Heart right ventricle (tissue), 16 donors: ENCODE measurements around the gene KDM6A. TPM values are rescaled to one million over a fixed set of nuclear protein-coding genes. Genes with fewer than 3 reads are reported as not detected.

Experiments used
- ATAC-seq, 8 donors: fragments of 200-7000 bp; cut with Tn5 transposase; one replicate each; pipeline ENCODE4 v1.9.1; 2020; ENCODE audit warnings: mild to moderate bottlenecking in 8 of 8, moderate library complexity in 8 of 8, moderate number of reproducible peaks in 1 of 8
- DNase-seq, 2 donors: peaks; one replicate each; pipeline ENCODE4 v3.0.0-alpha.2; 2020
- H3K27ac ChIP-seq, 10 donors: fragments of 200-600 bp; sonication (generic) in 2 of 10; one replicate each; pipeline versions ENCODE4 v1.5.0 to v1.8.0; 2020 to 2022; ENCODE audit warnings: mild to moderate bottlenecking in 3 of 10
- H3K27me3 ChIP-seq, 7 donors: fragments of 200-600 bp; one replicate each; pipeline ENCODE4 v1.8.0; 2021 to 2022; ENCODE audit warnings: mild to moderate bottlenecking in 2 of 7
- H3K36me3 ChIP-seq, 9 donors: fragments of 200-600 bp; sonication (generic) in 1 of 9; one replicate each; pipeline versions ENCODE4 v1.5.0 to v1.8.0; 2020 to 2022; ENCODE audit warnings: mild to moderate bottlenecking in 2 of 9
- H3K4me1 ChIP-seq, 9 donors: fragments of 200-600 bp; sonication (generic) in 1 of 9; one replicate each; pipeline versions ENCODE4 v1.5.0 to v1.8.0; 2020 to 2022; ENCODE audit warnings: mild to moderate bottlenecking in 4 of 9
- H3K4me3 ChIP-seq, 10 donors: fragments of 200-600 bp; sonication (generic) in 2 of 10; one replicate each; pipeline versions ENCODE4 v1.5.0 to v1.8.0; 2020 to 2022; ENCODE audit warnings: mild to moderate bottlenecking in 7 of 10, moderate library complexity in 2 of 10
- H3K9me3 ChIP-seq, 11 donors: fragments of 200-600 bp in 10 of 11; sonication (generic) in 2 of 11; one replicate each; pipeline versions ENCODE4 v1.5.0 to v1.8.0; 2013 to 2022; ENCODE audit warnings: mild to moderate bottlenecking in 2 of 11, control low read depth in 1 of 11, moderate library complexity in 1 of 11
- WGBS, 2 donors: extraction: QIAGEN DNeasy Blood & Tissue Kit; methylation state at CpG; one replicate each; pipeline ENCODE4 v1.1.7; 2013; ENCODE audit warnings: inconsistent platforms in 1 of 2; 5-methylcytosine and 5-hydroxymethylcytosine counted together
- intact Hi-C, 10 donors: fragments of 100-400 bp; cut with DNase I; formaldehyde crosslinking; loops; one replicate each; pipeline versions ENCODE4 v1.11.1 to v1.14.2; 2022
- polyA plus RNA-seq, 2 donors: library from polyadenylated mRNA; stranded (reverse); fragments of 200-250 nt; gene quantifications; one replicate each; pipeline ENCODE4 v1.2.3, GENCODE V29; 2013
- total RNA-seq, 10 donors: library from RNA; stranded (reverse); fragmentation: NEBNext Ultra II Directional in 3 of 10; extraction: Animal tissue kit (Norgen Biotek cat#: 25700) in 3 of 10; gene quantifications; one replicate each; pipeline versions ENCODE4 v1.2.1 to v1.2.4, GENCODE V29; 2021 to 2023
- TF ChIP-seq, protein P1 (sequence below), 9 donors: fragments of 200-600 bp; sonication (generic) in 2 of 9; IDR thresholded peaks; one replicate each; pipeline versions ENCODE4 v1.5.0 to v1.8.0; 2021 to 2022; ENCODE audit warnings: antibody characterized with exemption in 9 of 9, mild to moderate bottlenecking in 5 of 9, moderate library complexity in 1 of 9
- donor health status: Arrhythmogenic right ventricular cardiomyopathy.
- donor health status: ischemic (EF 13 %, LVEDD 7.1; RV severe dilation, severe dysfunction).
- donor health status: healthy with polysubstance abuse.
- donor health status: DM: no; HTN: yes; CAD: no.
- donor health status: DM: no; HTN: no; CAD: no.
- donor health status: ischemic (EF 25% LVEDD 6.9; RV normal size, moderate dysfunction).
- donor health status: ischemic (EF 25% LVEDD 5.7; RV mildly dilated, moderate dysfunction).
- donor health status: healthy.
- donor health status: DM: yes; HTN: yes; CAD: no.
- donor health status: Ischemic cardiomyopathy.
- donor health status: ischemic (EF 35%, LVEDD 5.7; RV mildly dilated, moderate dysfunction).
- donor health status: nonischemic (EF 11% LVEDD 7.7; RV severe dilation, severe dysfunction).
- donor health status: DM: yes; HTN: yes; CAD: no.
- donor health status: PGD.
- donor health status: ischemic (EF 29% LVEDD 5.4; RV normal size, mild dysfunction).
- donor health status: nonischemic (EF 23%, LVEDD 6.1; RV moderate dilation, normal function).

The KDM6A gene
- total and polyA plus RNA-seq, 12 donors: 3.8 to 21.2 (median 11.8) TPM

DNA sequence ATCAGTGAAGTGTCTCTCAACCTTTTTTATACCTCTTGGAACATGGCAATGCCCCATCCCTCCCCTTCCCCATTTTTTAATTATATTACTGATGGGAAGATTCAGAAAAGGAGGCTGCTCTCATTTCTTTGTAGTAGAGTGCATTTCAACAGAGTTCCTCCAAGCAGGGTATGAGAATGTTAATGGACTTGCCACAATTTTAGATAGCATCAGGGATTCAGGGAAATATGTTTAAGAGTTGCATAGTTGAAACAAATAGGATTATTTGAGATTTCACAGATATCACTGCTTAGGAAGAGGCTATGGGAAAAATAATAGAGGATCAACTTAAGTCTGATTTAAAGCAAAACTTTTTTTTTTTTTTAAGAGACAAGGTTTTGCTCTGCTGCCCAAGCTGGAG is 281.5 kb downstream of the KDM6A start:
- Histone ChIP-seq H3K4me3 (no peak overlapping the region), H3K9me3 (no peaks in the 10 kb centered on the region), H3K36me3 (peaks cover 0 to 6% (median 0%) of the 10 kb centered on the region in 9 donors), H3K4me1 (no peaks in the 10 kb centered on the region), H3K27ac (no peak overlapping the region), H3K27me3 (peaks cover 0 to 6% (median 0%) of the 10 kb centered on the region in 7 donors)
- no peak for DNase-seq
- ATAC-seq: no peak
- intact Hi-C loops: no loop called here
- TF ChIP-seq, protein P1, sequence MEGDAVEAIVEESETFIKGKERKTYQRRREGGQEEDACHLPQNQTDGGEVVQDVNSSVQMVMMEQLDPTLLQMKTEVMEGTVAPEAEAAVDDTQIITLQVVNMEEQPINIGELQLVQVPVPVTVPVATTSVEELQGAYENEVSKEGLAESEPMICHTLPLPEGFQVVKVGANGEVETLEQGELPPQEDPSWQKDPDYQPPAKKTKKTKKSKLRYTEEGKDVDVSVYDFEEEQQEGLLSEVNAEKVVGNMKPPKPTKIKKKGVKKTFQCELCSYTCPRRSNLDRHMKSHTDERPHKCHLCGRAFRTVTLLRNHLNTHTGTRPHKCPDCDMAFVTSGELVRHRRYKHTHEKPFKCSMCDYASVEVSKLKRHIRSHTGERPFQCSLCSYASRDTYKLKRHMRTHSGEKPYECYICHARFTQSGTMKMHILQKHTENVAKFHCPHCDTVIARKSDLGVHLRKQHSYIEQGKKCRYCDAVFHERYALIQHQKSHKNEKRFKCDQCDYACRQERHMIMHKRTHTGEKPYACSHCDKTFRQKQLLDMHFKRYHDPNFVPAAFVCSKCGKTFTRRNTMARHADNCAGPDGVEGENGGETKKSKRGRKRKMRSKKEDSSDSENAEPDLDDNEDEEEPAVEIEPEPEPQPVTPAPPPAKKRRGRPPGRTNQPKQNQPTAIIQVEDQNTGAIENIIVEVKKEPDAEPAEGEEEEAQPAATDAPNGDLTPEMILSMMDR (IDR thresholded peaks at IDR 0.05): no peak

DNA sequence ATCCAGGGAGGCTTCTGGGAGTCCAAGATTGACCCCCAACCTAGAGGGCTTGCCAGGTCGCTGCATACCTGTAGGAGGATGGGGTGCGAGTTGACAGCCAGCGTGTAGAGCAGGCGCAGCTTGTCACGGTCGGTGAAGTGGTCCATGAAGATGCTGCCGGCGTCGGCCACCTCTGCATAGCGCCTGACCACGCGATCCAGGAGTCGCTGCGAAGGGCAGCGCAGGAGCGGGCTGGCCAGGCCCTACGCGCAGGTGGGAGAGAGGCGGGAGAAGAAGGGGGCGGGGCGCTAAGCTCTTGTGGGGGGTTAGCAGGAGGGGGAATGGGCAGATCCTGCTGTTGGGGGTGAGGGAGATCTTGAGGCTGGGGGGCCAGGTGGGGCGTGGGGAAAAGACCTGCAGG is 284.7 kb downstream of the KDM6A start:
- Histone ChIP-seq H3K9me3 (peaks cover 0 to 17% (median 0%) of the 10 kb centered on the region in 11 donors), H3K36me3 (no peaks in the 10 kb centered on the region), H3K27ac (no peak overlapping the region), H3K4me3 (no peak overlapping the region), H3K4me1 (no peaks in the 10 kb centered on the region), H3K27me3 (peaks cover 0 to 22% (median 0%) of the 10 kb centered on the region in 7 donors)
- DNase-seq (no peak), ATAC-seq (no peak)
- WGBS, 2 donors: 81 to 84% methylated on average over 18 to 20 of the region's 22 CpGs
- intact Hi-C loops: no loop called here
- TF ChIP-seq, protein P1 (IDR thresholded peaks at IDR 0.05): no peak

Other genes with a start within 250 kb of the KDM6A start
- gene DUSP21, start 29.2 kb upstream of the KDM6A start, total RNA-seq: not detected
- not detected for gene DUSP21, start 29.2 kb upstream of the KDM6A start, polyA plus RNA-seq